Endodermal cell (in vitro differentiated cells): ENCODE measurements around the gene MYH13. TPM values are rescaled to one million over a fixed set of nuclear protein-coding genes. Genes with fewer than 3 reads are reported as not detected.

Source experiments
- DNase-seq: peaks from one replicate; pipeline ENCODE4 v3.0.0-alpha.2; 2017
- H3K27ac ChIP-seq: 2 replicates; pipeline ENCODE4 v1.5.1; 2013; ENCODE audit warnings: mild to moderate bottlenecking, low read depth, low read length, moderate library complexity
- H3K27me3 ChIP-seq: 2 replicates; pipeline ENCODE4 v1.6.1; 2013; ENCODE audit warnings: mild to moderate bottlenecking, low read length, moderate library complexity; ENCODE audit not compliant: insufficient read depth, control insufficient read depth, poor library complexity, severe bottlenecking
- H3K36me3 ChIP-seq: 2 replicates; pipeline ENCODE4 v1.7.0; 2013; ENCODE audit warnings: mild to moderate bottlenecking, low read length, moderate library complexity; ENCODE audit not compliant: control insufficient read depth, insufficient read depth
- H3K4me1 ChIP-seq: one replicate; pipeline ENCODE4 v1.7.0; 2013; ENCODE audit warnings: low read length; ENCODE audit not compliant: control insufficient read depth, insufficient read depth
- H3K4me3 ChIP-seq: 2 replicates; pipeline ENCODE4 v1.5.1; 2013; ENCODE audit warnings: mild to moderate bottlenecking, low read length, moderate library complexity
- H3K9ac ChIP-seq: 2 replicates; pipeline ENCODE4 v1.6.1; 2013; ENCODE audit warnings: mild to moderate bottlenecking, low read length, moderate library complexity; ENCODE audit not compliant: poor library complexity, severe bottlenecking; ENCODE audit errors: extremely low read depth
- H3K9me3 ChIP-seq: 2 replicates; pipeline ENCODE4 v1.6.1; 2013; ENCODE audit warnings: mild to moderate bottlenecking, low read length, moderate library complexity; ENCODE audit not compliant: control insufficient read depth
- H3K27ac Mint-ChIP-seq: 2 replicates; pipeline ENCODE4 v1.8.0; 2020; ENCODE audit warnings: mixed read lengths
- H3K27me3 Mint-ChIP-seq: 2 replicates; pipeline ENCODE4 v1.8.0; 2021; ENCODE audit warnings: mild to moderate bottlenecking, mixed read lengths; ENCODE audit not compliant: insufficient read depth
- H3K36me3 Mint-ChIP-seq: 2 replicates; pipeline ENCODE4 v1.8.0; 2020; ENCODE audit warnings: low read depth, mixed read lengths
- H3K4me1 Mint-ChIP-seq: 2 replicates; pipeline ENCODE4 v1.8.0; 2020; ENCODE audit warnings: mixed read lengths
- H3K4me3 Mint-ChIP-seq: 2 replicates; pipeline ENCODE4 v1.8.0; 2020; ENCODE audit warnings: mild to moderate bottlenecking, moderate library complexity, mixed read lengths
- H3K9me3 Mint-ChIP-seq: 2 replicates; pipeline ENCODE4 v1.8.0; 2020; ENCODE audit warnings: mild to moderate bottlenecking, mixed read lengths
- WGBS, 2 experiments: methylation state at CpG; one replicate each; pipeline versions ENCODE4 v1.1.5 to v1.1.7; 2013; ENCODE audit warnings: missing lambda C conversion rate in 2 of 2, mixed read lengths in 1 of 2; ENCODE audit not compliant: insufficient coverage in 1 of 2, insufficient read length in 1 of 2; 5-methylcytosine and 5-hydroxymethylcytosine counted together
- total RNA-seq, 2 donors: library from RNA; stranded (reverse); fragmentation: NEBNext Ultra II Directional in 1 of 2; extraction: Animal tissue kit (Norgen Biotek cat#: 25700) in 1 of 2; gene quantifications; 2 replicates in 1 of 2; 3 replicates in 1 of 2; pipeline ENCODE4 v1.2.1, GENCODE V29; 2021
- TF ChIP-seq, protein P1 (sequence below): fragments of 200-600 bp; sonication (generic); conservative IDR thresholded peaks from 2 replicates; pipeline ENCODE4 v1.5.0; 2021; ENCODE audit warnings: antibody characterized with exemption, mild to moderate bottlenecking

MYH13 gene
- total RNA-seq, 2 donors from 2014 or later, result not detected

- H3K9ac ChIP-seq, result no peak overlapping the region
- no peaks in the 10 kb centered on the region for H3K36me3 ChIP-seq
- H3K4me3 ChIP-seq, result no peak overlapping the region
- TF ChIP-seq, protein P1, sequence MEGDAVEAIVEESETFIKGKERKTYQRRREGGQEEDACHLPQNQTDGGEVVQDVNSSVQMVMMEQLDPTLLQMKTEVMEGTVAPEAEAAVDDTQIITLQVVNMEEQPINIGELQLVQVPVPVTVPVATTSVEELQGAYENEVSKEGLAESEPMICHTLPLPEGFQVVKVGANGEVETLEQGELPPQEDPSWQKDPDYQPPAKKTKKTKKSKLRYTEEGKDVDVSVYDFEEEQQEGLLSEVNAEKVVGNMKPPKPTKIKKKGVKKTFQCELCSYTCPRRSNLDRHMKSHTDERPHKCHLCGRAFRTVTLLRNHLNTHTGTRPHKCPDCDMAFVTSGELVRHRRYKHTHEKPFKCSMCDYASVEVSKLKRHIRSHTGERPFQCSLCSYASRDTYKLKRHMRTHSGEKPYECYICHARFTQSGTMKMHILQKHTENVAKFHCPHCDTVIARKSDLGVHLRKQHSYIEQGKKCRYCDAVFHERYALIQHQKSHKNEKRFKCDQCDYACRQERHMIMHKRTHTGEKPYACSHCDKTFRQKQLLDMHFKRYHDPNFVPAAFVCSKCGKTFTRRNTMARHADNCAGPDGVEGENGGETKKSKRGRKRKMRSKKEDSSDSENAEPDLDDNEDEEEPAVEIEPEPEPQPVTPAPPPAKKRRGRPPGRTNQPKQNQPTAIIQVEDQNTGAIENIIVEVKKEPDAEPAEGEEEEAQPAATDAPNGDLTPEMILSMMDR, result no peak
- DNase-seq, result no peak
- H3K27me3 Mint-ChIP-seq, result peaks cover 3% of the 10 kb centered on the region
- H3K27ac Mint-ChIP-seq, result no peak overlapping the region
- H3K27me3 ChIP-seq, result no peaks in the 10 kb centered on the region
- H3K27ac ChIP-seq, result no peak overlapping the region
- H3K4me1 ChIP-seq, result no peaks in the 10 kb centered on the region
- 91% methylated on average over 4 of the region's 4 CpGs; no CpG with 5 or more reads in 1 of the 2 experiments for WGBS, 2 experiments
- H3K4me3 Mint-ChIP-seq, result no peak overlapping the region
- H3K9me3 ChIP-seq, result no peaks in the 10 kb centered on the region
- peaks cover 1% of the 10 kb centered on the region for H3K4me1 Mint-ChIP-seq
- no peaks in the 10 kb centered on the region for H3K9me3 Mint-ChIP-seq
- no peaks in the 10 kb centered on the region for H3K36me3 Mint-ChIP-seq
These were observed 40.3 kb downstream of the MYH13 start for GRCh38 chr17:10332515-10332914.

- no peaks in the 10 kb centered on the region for H3K9me3 ChIP-seq
- no peak for DNase-seq
- H3K4me3 Mint-ChIP-seq, result no peak overlapping the region
- H3K36me3 Mint-ChIP-seq, result no peaks in the 10 kb centered on the region
- H3K9me3 Mint-ChIP-seq, result no peaks in the 10 kb centered on the region
- H3K4me3 ChIP-seq, result no peak overlapping the region
- H3K36me3 ChIP-seq, result no peaks in the 10 kb centered on the region
- no peak overlapping the region for H3K27ac Mint-ChIP-seq
- H3K27me3 ChIP-seq, result no peaks in the 10 kb centered on the region
- H3K27ac ChIP-seq, result no peak overlapping the region
- WGBS, 2 experiments, result 79 to 92% methylated on average over 11 to 15 of the region's 15 CpGs
- no peaks in the 10 kb centered on the region for H3K4me1 ChIP-seq
- peaks cover 3% of the 10 kb centered on the region for H3K27me3 Mint-ChIP-seq
- H3K4me1 Mint-ChIP-seq, result peaks cover 1% of the 10 kb centered on the region
- TF ChIP-seq, protein P1, result no peak
- no peak overlapping the region for H3K9ac ChIP-seq
These were observed 43.6 kb downstream of the MYH13 start for GRCh38 chr17:10328971-10329923.

GRCh38 chr17:10328206-10328605 lies 44.6 kb downstream of the MYH13 start:
- no peak for DNase-seq
- Histone ChIP-seq H3K9me3 (no peaks in the 10 kb centered on the region), H3K4me3 (no peak overlapping the region), H3K27me3 (no peaks in the 10 kb centered on the region), H3K9ac (no peak overlapping the region), H3K4me1 (no peaks in the 10 kb centered on the region), H3K27ac (no peak overlapping the region), H3K36me3 (no peaks in the 10 kb centered on the region)
- Mint-ChIP-seq H3K9me3 (no peaks in the 10 kb centered on the region), H3K4me3 (no peak overlapping the region), H3K36me3 (no peaks in the 10 kb centered on the region), H3K27ac (no peak overlapping the region), H3K4me1 (peaks cover 1% of the 10 kb centered on the region), H3K27me3 (peaks cover 4% of the 10 kb centered on the region)
- 89% methylated on average over 7 of the region's 7 CpGs; no CpG with 5 or more reads in 1 of the 2 experiments for whole genome bisulfite sequencing, 2 experiments
- TF ChIP-seq, protein P1, result no peak
